Activated CD4-positive, alpha-beta T cell treated with anti-CD3 and anti-CD28 coated beads, Interleukin-2, amount 50 U/mL, for 48 hours (primary cell): ENCODE data around the gene PAX9.
"Not testable (repeated sequence)": the region's sequence is repeated elsewhere in the genome, so short reads cannot be mapped to it uniquely, and the experiment has no call there.

Experiments used
- DNase-seq, 2 experiments: peaks; one replicate each; pipeline ENCODE4 v3.0.0-alpha.2; 2020

PAX9 gene

DNA sequence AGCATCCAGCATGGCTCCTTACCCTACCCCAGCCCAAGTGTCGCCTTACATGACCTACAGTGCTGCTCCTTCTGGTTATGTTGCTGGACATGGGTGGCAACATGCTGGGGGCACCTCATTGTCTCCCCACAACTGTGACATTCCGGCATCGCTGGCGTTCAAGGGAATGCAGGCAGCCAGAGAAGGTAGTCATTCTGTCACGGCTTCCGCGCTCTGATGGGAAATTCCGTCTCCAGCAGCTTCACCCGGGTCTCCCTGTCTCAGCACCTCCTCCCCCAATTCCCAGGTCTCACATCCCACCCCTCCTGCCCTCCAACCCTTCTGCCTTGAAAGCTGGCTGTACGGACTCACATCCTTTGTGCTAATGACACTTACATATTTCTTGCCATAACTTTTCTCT is 14.6 kb downstream of the PAX9 start:
- no peak for DNase-seq

DNA sequence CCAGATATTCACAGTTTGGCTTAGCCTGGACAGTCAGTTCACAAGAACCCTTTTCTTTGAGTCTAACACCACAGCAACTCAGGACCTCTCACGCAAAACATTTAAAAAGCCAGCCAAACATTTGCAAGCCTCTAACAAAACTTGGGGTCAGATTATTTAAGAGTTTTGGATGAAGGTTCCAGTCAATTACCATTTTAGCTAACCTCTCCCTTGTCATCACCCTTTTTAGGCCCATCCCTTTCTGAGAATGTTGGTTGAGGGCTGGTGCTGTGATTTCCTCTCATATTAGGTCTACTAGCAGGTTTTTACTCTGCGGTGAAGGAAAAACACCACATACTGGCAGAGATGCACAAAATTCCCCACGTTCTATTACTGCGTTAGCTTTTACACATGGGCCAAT is 20.7 kb downstream of the PAX9 start:
- DNase-seq = no peak

DNA sequence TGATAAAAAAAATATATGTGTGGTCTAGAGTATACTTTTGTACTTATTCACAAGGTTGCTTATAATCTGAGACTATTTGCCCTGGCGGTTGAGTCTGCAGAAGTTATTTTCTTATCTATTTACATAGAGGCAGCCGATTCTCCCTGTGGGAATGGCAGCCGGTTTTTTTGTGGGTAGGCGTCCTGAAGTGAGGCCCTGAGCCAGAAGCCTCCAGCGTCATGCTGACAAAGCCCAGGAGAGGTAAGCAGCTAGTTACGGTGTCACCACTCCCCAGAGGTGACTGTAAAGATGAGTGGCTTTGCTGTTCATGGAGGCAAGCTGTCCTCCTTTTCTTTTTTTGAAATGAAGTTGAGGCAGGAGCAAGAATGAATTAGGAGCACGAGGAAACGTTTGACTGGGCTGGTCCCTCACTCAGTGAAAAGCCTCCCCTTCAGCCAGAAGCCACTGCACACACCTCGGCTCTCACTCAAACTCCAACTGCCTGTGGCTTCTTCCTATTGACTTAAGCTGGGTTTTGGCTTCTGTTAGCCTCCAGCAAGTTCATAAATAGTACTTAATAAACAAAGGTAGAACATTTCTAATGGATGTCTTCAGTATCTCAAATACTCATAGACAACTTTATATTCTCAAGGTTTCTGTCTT is 21.5 kb downstream of the PAX9 start:
- DNase-seq = no peak

DNA sequence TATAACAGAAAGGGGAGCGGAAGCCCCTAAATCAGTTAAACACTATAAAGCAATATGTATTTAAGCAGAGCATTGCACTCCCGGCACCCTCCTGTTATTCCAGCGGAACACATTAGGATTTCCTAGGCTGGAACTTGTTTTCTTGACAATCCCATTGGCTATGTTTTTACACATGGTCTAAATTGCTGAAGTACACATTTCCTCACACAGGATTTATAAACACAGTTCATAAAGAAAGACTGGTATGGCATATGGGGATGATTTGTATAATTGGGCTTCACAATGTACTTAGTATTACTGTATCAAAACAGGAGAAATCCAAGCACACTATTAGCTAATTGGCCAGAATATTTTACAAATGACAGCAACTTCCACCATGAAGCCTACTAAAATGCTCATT is 23.3 kb downstream of the PAX9 start:
- no peak for DNase-seq

DNA sequence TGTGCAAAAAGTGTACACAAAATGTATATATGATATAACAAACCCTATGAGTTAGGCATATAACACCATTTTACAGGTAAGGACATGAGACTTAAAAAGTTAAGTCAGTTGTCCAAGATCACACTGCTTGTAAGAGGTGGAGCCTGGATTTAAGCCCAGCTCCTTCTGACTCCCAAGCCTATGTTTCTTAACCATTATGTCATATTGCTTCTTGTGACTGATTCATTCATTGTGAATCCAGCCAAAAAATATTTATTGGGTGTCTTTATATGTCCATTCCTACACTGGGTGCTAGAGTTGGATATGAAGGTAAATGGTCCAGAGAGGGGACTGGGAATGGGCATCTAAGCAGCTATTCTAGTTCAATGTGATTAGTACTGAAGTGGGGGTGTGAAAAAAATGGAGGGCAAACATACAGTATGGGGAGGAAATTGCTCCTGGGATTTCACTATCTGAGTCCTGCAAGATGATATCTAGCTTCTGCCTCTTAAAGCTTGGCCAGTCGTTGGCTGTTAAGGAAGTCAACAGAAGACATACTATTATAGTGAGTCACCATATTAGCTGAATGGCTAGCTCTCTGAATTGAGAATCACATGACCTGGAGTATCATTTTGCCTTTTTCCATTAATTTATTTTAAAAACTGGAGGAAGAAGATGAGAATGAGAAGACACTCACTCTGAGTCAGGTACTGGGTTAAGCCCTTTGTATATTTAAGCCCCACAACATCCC is 28.8 kb downstream of the PAX9 start:
- no peak for DNase-seq

DNA sequence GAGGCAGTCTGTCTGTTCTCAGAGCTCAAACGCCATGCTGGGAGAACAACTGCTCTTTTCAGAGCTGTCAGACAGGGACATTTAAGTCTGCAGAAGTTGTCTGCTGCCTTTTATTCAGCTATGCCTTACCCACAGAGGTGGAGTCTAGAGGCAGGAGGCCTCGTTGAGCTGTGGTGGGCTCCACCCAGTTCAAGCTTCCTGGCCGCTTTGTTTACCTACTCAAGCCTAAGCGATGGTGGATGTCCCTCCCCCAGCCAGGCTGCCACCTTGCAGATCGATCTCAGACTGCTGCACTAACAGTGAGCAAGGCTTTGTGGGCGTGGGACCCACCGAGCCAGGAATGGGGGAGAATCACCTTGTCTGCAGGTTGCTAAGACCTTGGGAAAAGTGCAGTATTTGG is 37.8 kb downstream of the PAX9 start:
- not testable (repeated sequence) for DNase-seq

DNA sequence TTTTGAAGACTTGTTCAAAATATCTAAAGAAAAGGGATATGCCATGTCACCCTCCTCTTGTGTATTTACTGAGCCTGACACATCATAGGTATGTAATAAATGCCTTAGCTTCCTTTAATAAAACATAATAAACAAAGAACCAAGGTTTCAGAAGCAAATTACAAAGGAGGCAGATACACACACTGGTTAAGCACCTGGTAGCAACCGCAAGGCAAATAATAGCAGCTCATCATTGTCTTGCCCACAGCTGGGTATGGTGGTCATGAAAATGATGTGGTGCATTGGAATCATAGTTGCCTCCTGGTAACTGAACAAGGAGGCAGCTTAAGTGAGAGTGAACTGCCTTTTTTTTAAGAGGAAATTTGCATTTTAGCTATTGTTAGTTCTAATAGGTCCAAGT is 39.0 kb downstream of the PAX9 start:
- no peak for DNase-seq

DNA sequence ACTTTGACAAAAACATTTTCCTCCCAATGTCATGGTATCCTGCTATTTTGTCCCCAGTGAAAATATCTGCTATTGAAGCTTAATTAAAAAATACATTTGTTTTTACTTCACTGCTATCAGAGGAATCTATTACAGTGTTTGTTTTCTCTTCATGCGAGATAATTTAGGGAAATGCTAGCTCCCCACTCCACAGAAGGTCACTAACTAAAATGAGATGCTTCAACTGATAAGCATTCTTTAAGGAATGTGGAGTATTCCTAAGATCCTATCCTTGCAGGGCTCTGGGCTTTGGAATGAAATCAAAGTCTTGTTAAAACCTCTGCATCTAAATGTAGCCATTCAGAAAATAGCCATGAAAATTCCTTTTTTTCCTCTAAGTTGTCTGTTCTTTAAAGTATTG is 39.5 kb downstream of the PAX9 start:
- no peak for DNase-seq

DNA sequence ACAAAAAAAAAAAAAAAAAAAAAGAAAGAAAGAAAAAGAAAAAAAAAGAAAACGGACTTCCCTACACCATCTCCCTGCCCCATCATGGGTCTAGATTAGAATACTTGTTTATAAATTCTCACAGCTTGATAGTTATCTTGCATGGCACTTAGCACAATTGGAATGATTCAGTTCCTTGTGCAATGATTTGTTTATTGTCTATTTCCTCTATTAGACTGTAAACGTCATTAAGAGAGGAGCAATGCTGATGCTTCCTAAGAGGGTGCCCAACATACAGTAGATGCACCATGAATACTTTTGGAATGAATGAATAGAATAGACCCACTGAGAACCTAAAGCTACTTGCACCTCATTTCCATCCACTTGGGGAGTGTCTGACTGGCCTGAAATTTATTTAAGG is 40.8 kb downstream of the PAX9 start:
- DNase-seq = no peak

DNA sequence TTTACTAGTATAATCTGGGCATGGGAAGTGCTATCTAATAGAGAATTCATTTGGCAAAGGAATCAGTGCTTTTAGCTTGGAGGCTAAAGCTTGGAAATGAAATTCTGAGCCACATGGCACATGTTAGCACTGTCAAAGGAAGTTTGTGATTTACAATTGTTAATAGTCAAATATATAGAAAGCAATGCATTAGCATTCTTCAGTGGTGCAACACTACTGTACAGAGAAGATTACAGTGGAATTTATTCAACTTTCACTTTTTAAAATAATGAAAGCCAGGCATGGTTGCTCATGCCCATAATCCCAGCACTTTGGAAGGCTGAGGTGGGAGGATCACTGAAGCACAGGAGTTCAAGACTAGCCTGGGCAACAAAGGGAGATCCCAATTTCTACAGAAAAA is 45.9 kb downstream of the PAX9 start:
- no peak for DNase-seq

DNA sequence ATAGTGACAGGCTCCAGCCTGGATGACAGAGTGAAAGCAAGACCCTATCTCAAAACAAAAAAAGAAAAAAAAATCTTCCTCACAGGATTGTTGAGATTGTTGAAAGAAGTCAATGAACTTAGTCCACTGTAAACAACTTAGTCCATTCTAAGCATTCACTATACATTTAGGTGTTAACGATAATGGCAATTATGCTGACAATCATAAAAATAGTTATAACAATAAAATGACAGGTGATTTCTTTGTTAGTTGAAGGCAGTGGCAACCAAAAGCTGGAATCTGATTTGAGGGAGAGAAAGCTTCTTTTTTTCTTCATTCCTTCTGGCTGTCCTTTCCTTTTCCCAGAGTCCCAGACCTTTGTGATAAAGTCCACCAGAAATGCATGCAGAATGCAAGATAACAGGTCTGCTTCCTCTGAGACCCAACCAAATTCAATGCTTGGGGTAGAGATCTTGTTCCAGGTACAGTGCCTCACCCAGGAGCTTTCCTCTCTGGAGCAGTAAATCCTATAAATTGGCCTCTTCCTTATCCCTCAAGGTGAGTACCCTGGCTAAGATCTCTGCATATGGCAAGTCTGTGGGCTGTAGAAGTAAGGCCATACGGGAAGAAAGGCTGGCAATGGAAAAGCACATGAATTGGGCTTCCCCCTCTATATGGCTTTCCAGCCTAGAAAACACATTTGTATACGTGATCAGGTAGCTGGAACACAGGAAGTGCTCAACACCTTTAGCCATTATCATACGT is 52.5 kb downstream of the PAX9 start:
- DNase-seq = no peak

DNA sequence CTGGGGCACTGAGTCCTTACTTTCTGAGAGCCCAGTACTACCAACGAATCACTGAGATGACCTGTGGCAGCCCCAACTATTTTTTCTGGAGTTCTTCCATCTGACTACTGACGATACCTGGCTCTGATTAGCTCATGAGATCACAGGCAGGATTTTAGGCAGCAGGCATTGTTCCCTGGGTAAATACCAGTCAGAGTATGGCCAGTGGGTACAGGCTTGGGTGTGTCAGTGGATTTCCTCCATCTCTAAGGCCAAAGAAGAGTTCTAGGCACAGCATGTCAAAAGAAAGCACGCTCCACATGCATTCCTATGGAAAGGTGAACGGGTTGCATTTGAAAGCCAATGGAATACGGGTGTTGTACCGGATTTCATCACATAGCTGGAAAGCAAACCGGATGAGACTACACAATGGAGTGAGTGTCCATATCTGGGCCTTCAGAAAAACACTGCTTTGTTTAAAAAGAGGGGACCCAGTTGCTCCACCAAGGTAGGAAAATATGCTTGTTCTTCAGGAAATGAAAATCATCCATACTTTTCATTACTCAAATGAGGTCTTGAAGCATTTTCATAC is 55.0 kb downstream of the PAX9 start:
- DNase-seq = no peak

DNA sequence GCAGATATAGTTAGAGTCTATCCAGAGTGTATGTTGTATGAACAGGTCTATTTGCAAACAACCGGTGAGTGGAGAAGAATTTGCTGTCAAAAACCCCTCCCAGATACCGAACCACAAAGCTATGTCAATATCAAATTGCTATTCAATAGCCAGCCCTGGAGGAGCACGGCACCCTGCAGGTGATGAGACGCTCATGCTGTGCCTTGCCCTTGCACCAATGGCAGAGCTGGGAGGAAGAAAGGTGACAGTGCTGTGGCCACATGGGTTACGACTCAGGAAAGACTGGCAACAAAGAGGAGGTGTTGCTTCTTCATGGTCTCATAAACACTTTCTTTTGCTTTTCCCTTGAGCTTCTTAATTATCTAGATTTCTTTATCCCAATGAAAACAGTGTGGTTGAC is 55.7 kb downstream of the PAX9 start:
- DNase-seq = no peak

DNA sequence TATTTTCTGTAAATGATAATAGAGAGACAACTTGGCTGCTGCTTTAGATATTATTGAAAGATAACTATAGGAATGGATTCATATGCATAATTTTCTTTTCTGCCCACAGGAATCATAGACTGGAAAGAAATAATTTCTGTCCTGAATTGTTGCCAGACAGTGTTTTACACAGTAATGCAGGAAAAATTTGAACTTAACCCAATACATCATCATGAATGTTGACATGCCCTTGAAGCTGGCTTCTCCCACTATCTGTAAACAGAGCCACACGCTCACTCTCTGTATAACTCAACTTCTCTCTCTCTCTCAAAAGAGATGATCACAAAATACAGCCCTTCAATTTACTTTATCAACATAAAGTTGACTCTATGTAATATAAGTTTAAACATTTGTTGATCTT is 56.6 kb downstream of the PAX9 start:
- no peak for DNase-seq

DNA sequence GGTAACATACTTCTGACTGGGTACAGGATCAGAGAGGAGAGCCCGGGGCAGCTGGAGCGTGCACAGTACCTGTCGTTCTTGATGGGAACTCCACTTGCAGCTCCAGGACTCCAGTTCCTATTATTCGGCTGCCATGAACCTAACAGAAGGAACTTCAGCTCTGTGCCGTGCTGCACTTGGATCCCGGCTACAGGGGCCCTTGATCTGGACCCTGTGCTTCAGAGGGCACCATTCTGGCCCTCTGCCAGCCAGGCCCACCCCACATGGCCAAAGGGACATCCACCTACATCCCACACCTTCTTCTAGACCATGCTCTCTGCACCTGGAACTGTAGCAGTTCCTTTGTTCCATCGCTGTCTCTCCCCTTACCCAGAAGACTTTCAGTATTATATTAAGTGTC is 58.2 kb downstream of the PAX9 start:
- no peak for DNase-seq

DNA sequence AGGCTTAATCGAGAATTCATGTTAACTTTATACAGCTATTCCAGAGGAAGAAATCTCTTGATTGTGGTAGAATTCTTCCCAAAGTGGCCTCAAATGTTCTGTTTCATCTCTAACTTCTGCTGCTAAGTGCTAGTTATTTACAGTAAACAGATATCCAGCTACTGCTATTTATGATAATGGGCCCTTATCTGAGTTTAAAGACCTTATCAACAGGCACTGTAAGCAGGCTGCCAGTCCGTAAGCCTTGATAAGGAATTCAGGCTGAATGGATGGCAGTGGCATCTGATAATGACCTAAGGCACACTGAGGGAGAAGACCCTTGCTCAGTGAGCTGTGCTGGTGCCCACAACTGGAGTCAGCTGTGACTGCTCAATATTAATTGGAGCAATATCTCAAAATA is 59.0 kb downstream of the PAX9 start:
- DNase-seq = no peak

DNA sequence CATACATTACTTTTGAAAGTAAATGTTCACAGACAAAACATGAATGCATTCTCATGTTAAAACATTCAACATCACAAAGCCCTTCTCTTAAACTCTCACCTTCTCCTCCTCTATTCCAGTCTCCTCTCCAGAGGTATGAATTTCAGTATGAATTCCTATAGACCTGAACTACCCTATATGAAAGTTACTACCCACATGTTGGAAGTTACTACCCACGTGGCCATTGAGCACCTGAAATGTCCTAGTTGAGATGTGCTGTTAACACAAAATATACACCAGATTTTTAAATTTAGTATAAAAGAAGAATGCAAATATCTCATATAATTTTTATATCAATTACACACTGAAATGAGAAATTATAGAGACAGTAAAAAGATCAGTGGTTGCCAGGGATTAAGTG is 60.2 kb downstream of the PAX9 start:
- DNase-seq = no peak

DNA sequence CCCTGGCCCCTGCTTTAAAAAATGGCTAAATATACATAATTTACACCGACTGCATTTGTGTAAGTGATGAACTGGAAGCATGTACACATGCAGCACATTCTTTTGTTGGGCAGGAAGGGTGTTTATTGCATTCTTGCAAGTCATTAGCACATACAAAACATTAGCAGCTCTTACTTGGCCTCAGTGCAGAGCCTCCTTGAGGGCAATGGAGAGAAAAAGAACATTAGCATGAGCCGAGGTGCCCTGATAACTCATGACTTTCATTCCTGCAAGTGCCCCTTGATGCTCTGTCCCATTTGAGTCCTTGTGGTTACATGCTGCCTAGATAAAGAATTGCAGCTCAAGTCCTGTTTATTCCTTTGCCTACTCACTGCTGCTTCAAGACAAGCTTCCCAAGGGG is 61.9 kb downstream of the PAX9 start:
- no peak for DNase-seq

DNA sequence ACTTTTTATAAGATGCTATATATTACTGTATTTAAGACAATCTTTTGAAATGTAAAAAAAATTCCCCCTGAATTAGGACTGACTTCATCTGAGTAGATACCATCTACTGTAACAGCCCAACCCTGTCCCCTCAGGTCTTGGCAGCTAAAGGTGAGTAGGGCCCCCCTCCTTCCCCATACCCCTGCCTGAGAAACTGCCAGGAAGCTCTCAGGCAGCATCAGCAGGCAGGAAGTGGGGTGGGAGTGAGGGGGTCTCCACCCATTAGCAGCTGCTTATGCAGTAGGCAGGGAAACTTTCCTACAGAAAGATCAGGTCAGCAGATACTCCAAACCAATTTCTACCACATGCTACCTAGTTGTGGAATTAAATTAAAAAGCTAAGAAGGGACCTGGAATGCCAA is 62.5 kb downstream of the PAX9 start:
- DNase-seq = no peak

DNA sequence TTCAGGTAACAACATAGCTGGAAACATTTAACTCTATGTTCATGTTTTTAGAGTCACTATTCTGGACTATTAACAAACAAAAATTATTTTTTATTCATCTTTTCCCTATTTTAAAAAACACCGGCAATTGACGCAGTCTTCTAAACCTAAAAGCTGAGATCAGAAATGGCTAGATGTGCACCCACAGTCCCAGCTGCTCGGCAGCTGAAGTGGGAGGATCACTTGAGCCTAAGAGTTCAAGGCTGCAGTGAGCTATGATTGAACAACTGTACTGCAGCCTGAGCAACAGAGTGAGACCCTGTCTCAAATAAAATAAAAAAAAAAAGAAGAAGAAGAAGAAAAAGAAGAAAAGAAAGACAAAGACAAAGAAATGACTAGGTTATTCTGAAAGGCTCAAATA is 64.5 kb downstream of the PAX9 start:
- DNase-seq = no peak
